H4 (cell line): ENCODE measurements around the gene HIPK3. TPM values are rescaled to one million over a fixed set of nuclear protein-coding genes. Genes with fewer than 3 reads are reported as not detected.
"Not testable (repeated sequence)": the region's sequence is repeated elsewhere in the genome, so short reads cannot be mapped to it uniquely, and the experiment has no call there.

Experiments used
- DNase-seq: peaks from one replicate; pipeline ENCODE4 v3.0.0-alpha.2; 2015; ENCODE audit warnings: low spot score
- total RNA-seq: library from RNA; depleted of rRNA; stranded (reverse); fragments of >200 nt; shearing (Covaris generic); gene quantifications from 2 replicates; pipeline ENCODE4 v1.2.3, GENCODE V29; 2014

Gene HIPK3
- total RNA-seq, 1 experiment from 2014 or later, result 36.5 TPM

- DNase-seq, result peak; percentile 58
Measured at GRCh38 chr11:33258631-33259205, 1.5 kb downstream of the HIPK3 start.

- no peak for DNase-seq
Measured at GRCh38 chr11:33259869-33260268, 2.7 kb downstream of the HIPK3 start.

GRCh38 chr11:33261350-33261749 is 4.2 kb downstream of the HIPK3 start:
- DNase-seq, result not testable (repeated sequence)

GRCh38 chr11:33262011-33262645 is 4.9 kb downstream of the HIPK3 start:
- DNase-seq, result no peak

- no peak for DNase-seq
Measured at GRCh38 chr11:33263549-33263948, 6.4 kb downstream of the HIPK3 start.

- DNase-seq, result no peak
Measured at GRCh38 chr11:33264926-33265325, 7.7 kb downstream of the HIPK3 start.

- peak; percentile 91 for DNase-seq
Measured at GRCh38 chr11:33266393-33267215, 9.4 kb downstream of the HIPK3 start.

- no peak for DNase-seq
Measured at GRCh38 chr11:33268945-33269540, 11.9 kb downstream of the HIPK3 start.

- no peak for DNase-seq
Measured at GRCh38 chr11:33269822-33270221, 12.6 kb downstream of the HIPK3 start.

GRCh38 chr11:33271059-33271458 is 13.9 kb downstream of the HIPK3 start:
- DNase-seq, result no peak

- DNase-seq, result no peak
Measured at GRCh38 chr11:33272338-33273107, 15.3 kb downstream of the HIPK3 start.

- DNase-seq, result no peak
Measured at GRCh38 chr11:33273656-33274055, 16.5 kb downstream of the HIPK3 start.

GRCh38 chr11:33280411-33280810 is 23.2 kb downstream of the HIPK3 start:
- no peak for DNase-seq

GRCh38 chr11:33281758-33282157 is 24.6 kb downstream of the HIPK3 start:
- DNase-seq, result no peak

- DNase-seq, result no peak
Measured at GRCh38 chr11:33284818-33285217, 27.6 kb downstream of the HIPK3 start.

GRCh38 chr11:33290319-33290718 is 33.1 kb downstream of the HIPK3 start:
- DNase-seq, result no peak

- no peak for DNase-seq
Measured at GRCh38 chr11:33291004-33291777, 34.0 kb downstream of the HIPK3 start.

- DNase-seq, result no peak
Measured at GRCh38 chr11:33292311-33292710, 35.1 kb downstream of the HIPK3 start.

GRCh38 chr11:33294224-33294623 is 37.0 kb downstream of the HIPK3 start:
- no peak for DNase-seq

- no peak for DNase-seq
Measured at GRCh38 chr11:33294797-33295196, 37.6 kb downstream of the HIPK3 start.

GRCh38 chr11:33296695-33297094 is 39.5 kb downstream of the HIPK3 start:
- no peak for DNase-seq
